Neural progenitor cell (in vitro differentiated cells): ENCODE data around the gene ZSCAN2. TPM values are rescaled to one million over a fixed set of nuclear protein-coding genes. Genes with fewer than 3 reads are reported as not detected.

Source experiments
- DNase-seq: peaks from one replicate; pipeline ENCODE4 v3.0.0-alpha.2; 2016; ENCODE audit warnings: low spot score
- H2AFZ ChIP-seq: fragments of 200-600 bp; sonication (generic); replicated peaks from 2 replicates; pipeline ENCODE4 v1.6.1; 2016; ENCODE audit warnings: antibody characterized with exemption
- H3F3A ChIP-seq: fragments of 200-600 bp; sonication (generic); 2 replicates; pipeline ENCODE4 v1.6.1; 2016; ENCODE audit warnings: antibody characterized with exemption, low read depth
- H3K27ac ChIP-seq: fragments of 200-600 bp; sonication (generic); 2 replicates; pipeline ENCODE4 v1.5.1; 2016; ENCODE audit warnings: mild to moderate bottlenecking
- H3K27me3 ChIP-seq: fragments of 200-600 bp; sonication (generic); 2 replicates; pipeline ENCODE4 v1.6.1; 2016; ENCODE audit warnings: mild to moderate bottlenecking, moderate library complexity
- H3K36me3 ChIP-seq: fragments of 200-600 bp; sonication (generic); 2 replicates; pipeline ENCODE4 v1.5.1; 2016
- H3K4me1 ChIP-seq: fragments of 200-600 bp; sonication (generic); 2 replicates; pipeline ENCODE4 v1.6.1; 2016; ENCODE audit warnings: mixed run types
- H3K4me2 ChIP-seq: fragments of 200-600 bp; sonication (generic); 2 replicates; pipeline ENCODE4 v1.6.1; 2016
- H3K4me3 ChIP-seq: fragments of 200-600 bp; sonication (generic); 2 replicates; pipeline ENCODE4 v1.5.1; 2016
- H3K79me2 ChIP-seq: fragments of 200-600 bp; sonication (generic); 2 replicates; pipeline ENCODE4 v1.6.1; 2016; ENCODE audit warnings: low read depth
- H3K9ac ChIP-seq: fragments of 200-600 bp; sonication (generic); 2 replicates; pipeline ENCODE4 v1.6.1; 2016
- H3K9me3 ChIP-seq: fragments of 200-600 bp; sonication (generic); 2 replicates; pipeline ENCODE4 v1.5.1; 2016; ENCODE audit warnings: low read depth
- H4K20me1 ChIP-seq: fragments of 200-600 bp; sonication (generic); 2 replicates; pipeline ENCODE4 v1.6.1; 2016; ENCODE audit warnings: low read depth
- H3K27ac Mint-ChIP-seq: 3 replicates; pipeline ENCODE4 v1.8.0; 2021; ENCODE audit warnings: mixed read lengths
- H3K27me3 Mint-ChIP-seq: 2 replicates; pipeline ENCODE4 v1.8.0; 2022; ENCODE audit warnings: low read depth, mild to moderate bottlenecking, inconsistent platforms, moderate library complexity, mixed read lengths; ENCODE audit not compliant: insufficient read depth
- H3K36me3 Mint-ChIP-seq: 3 replicates; pipeline ENCODE4 v1.8.0; 2021; ENCODE audit warnings: mixed read lengths
- H3K4me1 Mint-ChIP-seq: 3 replicates; pipeline ENCODE4 v1.8.0; 2021; ENCODE audit warnings: mixed read lengths
- H3K4me3 Mint-ChIP-seq: 3 replicates; pipeline ENCODE4 v1.8.0; 2021; ENCODE audit warnings: mild to moderate bottlenecking, moderate library complexity, mixed read lengths
- H3K9me3 Mint-ChIP-seq: 3 replicates; pipeline ENCODE4 v1.8.0; 2020; ENCODE audit warnings: mixed read lengths
- CTCF ChIP-seq: fragments of 200-600 bp; sonication (generic); IDR thresholded peaks from 2 replicates; pipeline ENCODE4 v1.5.1; 2017; ENCODE audit warnings: antibody characterized with exemption, mild to moderate bottlenecking
- EZH2 ChIP-seq: fragments of 200-600 bp; sonication (generic); IDR thresholded peaks from 2 replicates; pipeline ENCODE4 v1.6.1; 2017; ENCODE audit warnings: antibody characterized with exemption, mild to moderate bottlenecking, moderate library complexity
- EZH2phosphoT487 ChIP-seq: fragments of 200-600 bp; sonication (generic); IDR thresholded peaks from 2 replicates; pipeline ENCODE4 v1.6.1; 2017; ENCODE audit warnings: antibody characterized with exemption
- total RNA-seq: library from RNA; depleted of rRNA; stranded (reverse); fragments of >200 nt; gene quantifications from 2 replicates; pipeline ENCODE4 v1.2.3, GENCODE V29; 2015; ENCODE audit warnings: low replicate concordance

The ZSCAN2 gene
- total RNA-seq, 1 donor from 2014 or later: 6.7 TPM

- no peak overlapping the region for H2AFZ ChIP-seq
- H3K4me1 ChIP-seq: no peaks in the 10 kb centered on the region
- no peaks in the 10 kb centered on the region for H3K9me3 ChIP-seq
- TF ChIP-seq EZH2phosphoT487 (no peak), EZH2 (no peak), CTCF (no peak)
- H3K36me3 ChIP-seq: no peaks in the 10 kb centered on the region
- no peak overlapping the region for H3K4me3 ChIP-seq
- H3K4me3 Mint-ChIP-seq: no peak overlapping the region
- H3K9ac ChIP-seq: no peak overlapping the region
- H3K4me1 Mint-ChIP-seq: peaks cover 10% of the 10 kb centered on the region
- H3K79me2 ChIP-seq: peaks cover 7% of the 10 kb centered on the region
- H3K27ac ChIP-seq: no peak overlapping the region
- no peak overlapping the region for H3K4me2 ChIP-seq
- H3K9me3 Mint-ChIP-seq: no peaks in the 10 kb centered on the region
- H3K27ac Mint-ChIP-seq: no peak overlapping the region
- no peaks in the 10 kb centered on the region for H3K27me3 ChIP-seq
- H4K20me1 ChIP-seq: peaks cover 4% of the 10 kb centered on the region
- no peak for DNase-seq
- no peaks in the 10 kb centered on the region for H3F3A ChIP-seq
- H3K36me3 Mint-ChIP-seq: peaks cover 45% of the 10 kb centered on the region
- peaks cover 2% of the 10 kb centered on the region for H3K27me3 Mint-ChIP-seq
These were observed 46.9 kb downstream of the ZSCAN2 start for GRCh38 chr15:84647726-84648125.

- H3K4me3 ChIP-seq: no peak overlapping the region
- H3K36me3 Mint-ChIP-seq: peaks cover 38% of the 10 kb centered on the region
These were observed 47.7 kb downstream of the ZSCAN2 start for GRCh38 chr15:84648539-84648938.

GRCh38 chr15:84649706-84650105 is 48.9 kb downstream of the ZSCAN2 start:
- H3K36me3 Mint-ChIP-seq: peaks cover 35% of the 10 kb centered on the region
- Histone ChIP-seq H3K4me3 (no peak overlapping the region), H3K4me1 (no peaks in the 10 kb centered on the region), H3K4me2 (no peak overlapping the region), H3K36me3 (no peaks in the 10 kb centered on the region), H3K27ac (no peak overlapping the region), H4K20me1 (peaks cover 4% of the 10 kb centered on the region), H3K27me3 (no peaks in the 10 kb centered on the region), H3K9ac (no peak overlapping the region), H3F3A (peaks cover 6% of the 10 kb centered on the region), H3K9me3 (no peaks in the 10 kb centered on the region), H2AFZ (no peak overlapping the region), H3K79me2 (peaks cover 20% of the 10 kb centered on the region)
- H3K4me3 Mint-ChIP-seq: no peak overlapping the region
- H3K27ac Mint-ChIP-seq: no peak overlapping the region
- DNase-seq: no peak
- TF ChIP-seq EZH2phosphoT487 (no peak), EZH2 (no peak), CTCF (no peak)
- H3K4me1 Mint-ChIP-seq: peaks cover 16% of the 10 kb centered on the region
- no peaks in the 10 kb centered on the region for H3K9me3 Mint-ChIP-seq
- H3K27me3 Mint-ChIP-seq: peaks cover 2% of the 10 kb centered on the region

More at GRCh38 chr15:84648539-84648938, 47.7 kb downstream of the ZSCAN2 start:
- Histone ChIP-seq H3K9me3 (no peaks in the 10 kb centered on the region), H4K20me1 (peaks cover 4% of the 10 kb centered on the region), H3K9ac (no peak overlapping the region), H3K27me3 (no peaks in the 10 kb centered on the region), H3K36me3 (no peaks in the 10 kb centered on the region), H3F3A (no peaks in the 10 kb centered on the region), H3K79me2 (peaks cover 16% of the 10 kb centered on the region), H3K4me1 (no peaks in the 10 kb centered on the region), H3K27ac (no peak overlapping the region), H2AFZ (no peak overlapping the region), H3K4me2 (no peak overlapping the region)
- DNase-seq: no peak
- peaks cover 2% of the 10 kb centered on the region for H3K27me3 Mint-ChIP-seq
- no peak overlapping the region for H3K4me3 Mint-ChIP-seq
- TF ChIP-seq EZH2phosphoT487 (no peak), CTCF (no peak), EZH2 (no peak)
- no peaks in the 10 kb centered on the region for H3K9me3 Mint-ChIP-seq
- peaks cover 14% of the 10 kb centered on the region for H3K4me1 Mint-ChIP-seq
- no peak overlapping the region for H3K27ac Mint-ChIP-seq
